ENCODE measurements around the gene FOXD4L1. TPM values are rescaled to one million over a fixed set of nuclear protein-coding genes. Genes with fewer than 3 reads are reported as not detected.
A peak's percentile ranks its signal among the peaks of the same experiment; 100 is the strongest.
"Not testable (repeated sequence)": the region's sequence is repeated elsewhere in the genome, so short reads cannot be mapped to it uniquely, and the experiment has no call there.

The FOXD4L1 gene
- total RNA-seq, 1 donor, result 0.09 TPM

DNA sequence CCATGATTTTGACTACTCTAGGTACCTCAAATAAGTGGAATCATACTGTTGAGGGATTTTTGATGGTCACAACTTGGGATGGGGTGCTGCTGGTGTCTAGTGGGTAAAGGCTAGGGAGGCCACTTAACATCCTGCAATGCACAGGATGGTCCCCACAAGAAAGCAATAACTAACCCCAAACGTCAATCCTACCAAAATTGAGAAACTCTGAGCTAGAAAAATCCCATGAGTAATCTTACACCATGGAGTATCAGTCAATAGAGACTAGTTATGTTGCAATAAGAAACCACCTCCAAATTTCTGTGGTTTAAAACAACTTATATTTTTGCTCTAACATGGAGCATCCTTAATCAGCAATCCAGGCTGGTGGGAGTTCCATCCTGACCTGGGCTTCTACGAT is 18.6 kb downstream of the FOXD4L1 start:
- H3K4me3 ChIP-seq (ENCODE audit: low read depth, low read length); DNase-seq (ENCODE audit: low read depth): not testable (repeated sequence)

DNA sequence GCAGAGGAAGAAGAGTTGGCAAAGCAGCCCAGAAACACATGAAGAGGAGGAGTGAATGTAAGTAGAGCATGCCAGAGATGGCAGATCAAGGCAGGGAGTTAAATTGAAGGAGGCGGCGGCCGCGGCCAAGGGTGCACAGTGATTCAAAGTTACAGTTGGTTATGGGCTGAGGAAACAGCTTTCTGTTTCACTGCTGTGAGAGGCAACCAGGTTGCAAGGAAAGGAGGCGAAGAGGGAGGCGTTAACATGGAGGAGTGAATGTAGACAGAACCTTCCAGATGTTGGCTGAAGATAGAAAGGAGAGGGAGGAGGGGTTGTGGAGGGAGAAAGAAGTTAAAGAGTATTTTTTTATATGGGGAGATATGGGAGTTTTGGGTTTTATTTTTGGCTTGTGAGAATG is 22.4 kb downstream of the FOXD4L1 start:
- not testable (repeated sequence) for H3K4me3 ChIP-seq (ENCODE audit: low read depth, low read length); DNase-seq (ENCODE audit: low read depth)

DNA sequence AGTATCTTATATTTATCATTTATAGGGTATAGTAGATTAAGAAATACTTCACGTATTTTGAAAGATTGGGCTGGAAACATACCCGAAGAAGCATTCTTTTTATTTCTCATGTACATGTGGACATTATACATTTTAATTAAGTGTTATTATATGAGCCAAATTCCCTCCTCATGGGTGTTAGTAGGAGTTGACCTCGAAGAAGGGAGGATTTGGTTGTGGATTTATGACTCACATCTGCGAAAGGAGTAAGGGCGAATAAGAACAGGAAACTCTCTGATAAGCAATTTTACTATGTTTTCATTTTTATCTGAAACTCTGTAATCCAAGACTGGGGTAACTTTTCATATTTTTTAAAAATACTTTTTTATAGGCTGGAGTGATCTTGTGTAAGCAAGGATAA is 23.0 kb downstream of the FOXD4L1 start:
- not testable (repeated sequence) for H3K4me3 ChIP-seq (ENCODE audit: low read depth, low read length)
- DNase-seq (ENCODE audit: low read depth), result peak; percentile 7

DNA sequence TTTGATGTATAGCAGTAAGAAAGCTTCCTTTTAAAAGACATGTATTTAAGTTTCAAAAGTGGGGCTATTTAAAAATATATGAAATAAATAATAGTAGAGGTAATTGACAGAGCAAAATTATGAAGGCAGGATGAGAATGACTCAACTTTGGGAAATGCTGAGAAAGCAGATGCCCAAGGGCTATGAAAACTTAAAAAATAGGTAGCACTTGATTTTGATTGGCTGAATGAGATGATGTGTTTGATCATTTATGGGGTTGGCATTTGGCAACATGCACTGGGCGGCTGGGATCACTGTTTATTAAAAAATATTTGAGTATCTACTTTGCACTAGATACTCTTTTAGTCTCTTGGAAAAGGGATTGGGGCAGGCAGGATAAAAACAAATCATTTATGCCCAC is 26.5 kb downstream of the FOXD4L1 start:
- not testable (repeated sequence) for DNase-seq (ENCODE audit: low read depth); H3K4me3 ChIP-seq (ENCODE audit: low read depth, low read length)

DNA sequence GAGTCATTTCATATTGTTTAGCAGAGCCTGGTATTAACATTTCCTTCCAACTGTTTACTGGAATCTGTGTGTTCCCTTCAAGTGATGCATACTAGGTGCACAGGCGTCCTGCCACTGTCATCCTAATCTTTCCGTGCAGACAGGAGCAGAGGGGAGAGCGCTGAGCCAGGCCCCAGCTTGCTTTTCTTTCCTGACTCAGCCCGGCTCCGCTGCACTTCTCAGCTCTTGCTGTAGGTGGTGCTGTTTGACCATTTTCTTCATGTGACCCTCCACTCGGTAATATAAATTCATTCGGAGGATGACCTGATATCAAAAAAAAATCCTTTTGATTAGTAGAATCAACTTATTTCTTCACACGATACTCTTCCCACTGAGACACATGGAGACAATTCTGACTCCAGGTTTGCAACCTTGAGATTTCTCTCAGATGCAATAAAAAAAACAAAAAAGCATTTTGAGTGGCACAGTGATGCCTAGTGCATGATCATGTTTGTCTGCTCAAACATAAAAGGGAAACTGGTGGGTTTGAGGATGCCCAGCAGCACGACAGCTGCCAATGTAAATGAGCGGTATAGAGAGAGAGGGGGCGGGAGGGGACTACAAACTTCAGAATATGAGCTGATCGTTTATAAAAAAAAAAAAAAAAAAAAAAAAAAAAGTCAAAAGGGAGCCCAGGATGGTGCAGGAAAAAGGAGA is 29.0 kb downstream of the FOXD4L1 start:
- not testable (repeated sequence) for DNase-seq (ENCODE audit: low read depth); H3K4me3 ChIP-seq (ENCODE audit: low read depth, low read length)

DNA sequence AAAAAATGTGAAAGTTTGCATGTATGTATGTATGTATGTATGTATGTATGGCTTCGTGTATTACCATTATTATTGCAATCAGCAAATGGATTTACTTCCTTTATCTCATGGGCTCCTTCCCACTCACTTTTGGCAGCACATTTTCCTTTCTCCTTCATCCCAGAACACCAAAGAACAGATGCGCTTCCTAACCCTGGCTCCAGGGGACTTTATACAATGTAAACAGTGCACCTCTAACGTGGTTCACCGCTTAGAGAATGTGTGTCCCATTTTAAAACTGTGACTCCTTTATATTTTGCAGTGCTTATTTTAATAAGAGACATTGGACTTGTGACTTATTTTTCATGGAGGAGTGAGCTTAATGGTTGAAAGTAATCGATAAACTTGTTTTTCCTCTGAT is 29.7 kb downstream of the FOXD4L1 start:
- H3K4me3 ChIP-seq (ENCODE audit: low read depth, low read length); DNase-seq (ENCODE audit: low read depth): not testable (repeated sequence)

DNA sequence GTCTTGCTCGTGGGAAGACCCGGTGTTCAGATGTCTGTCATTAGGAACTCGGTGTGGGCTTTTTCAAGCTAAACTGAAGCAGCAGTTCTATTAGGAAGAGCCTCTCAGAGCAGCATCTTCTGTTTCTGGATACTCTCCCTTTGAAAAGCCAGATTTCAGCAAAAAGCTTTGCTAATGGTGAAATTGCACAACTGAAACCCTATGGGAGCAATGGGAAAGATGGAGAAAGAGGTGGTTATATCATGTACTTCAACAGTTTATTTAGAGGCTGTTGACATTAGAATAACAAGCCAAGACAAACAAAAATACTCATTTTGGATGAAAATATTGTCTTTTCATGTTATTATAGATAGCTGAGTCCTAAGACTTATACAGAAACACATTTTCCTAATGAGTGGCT is 30.4 kb downstream of the FOXD4L1 start:
- not testable (repeated sequence) for H3K4me3 ChIP-seq (ENCODE audit: low read depth, low read length); DNase-seq (ENCODE audit: low read depth)

DNA sequence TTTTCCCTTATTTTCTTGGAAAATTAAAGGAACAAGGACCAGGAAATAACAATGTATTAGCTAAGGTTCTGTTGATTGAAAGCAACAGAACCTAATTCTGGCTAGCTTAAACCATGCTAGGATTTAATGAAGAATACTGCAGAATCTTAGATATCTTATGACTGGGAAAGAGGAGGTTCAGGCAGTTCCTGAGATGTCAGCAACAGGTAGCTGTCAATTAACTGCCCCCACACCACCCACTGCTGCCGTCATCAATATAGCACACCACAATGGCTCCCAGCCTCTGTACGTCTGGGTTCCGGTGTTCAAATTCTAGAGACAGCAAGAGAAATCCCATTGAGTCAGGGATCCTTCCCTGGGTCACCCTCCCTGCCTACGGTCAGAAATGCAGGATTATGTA is 34.5 kb downstream of the FOXD4L1 start:
- DNase-seq (ENCODE audit: low read depth); H3K4me3 ChIP-seq (ENCODE audit: low read depth, low read length): not testable (repeated sequence)

DNA sequence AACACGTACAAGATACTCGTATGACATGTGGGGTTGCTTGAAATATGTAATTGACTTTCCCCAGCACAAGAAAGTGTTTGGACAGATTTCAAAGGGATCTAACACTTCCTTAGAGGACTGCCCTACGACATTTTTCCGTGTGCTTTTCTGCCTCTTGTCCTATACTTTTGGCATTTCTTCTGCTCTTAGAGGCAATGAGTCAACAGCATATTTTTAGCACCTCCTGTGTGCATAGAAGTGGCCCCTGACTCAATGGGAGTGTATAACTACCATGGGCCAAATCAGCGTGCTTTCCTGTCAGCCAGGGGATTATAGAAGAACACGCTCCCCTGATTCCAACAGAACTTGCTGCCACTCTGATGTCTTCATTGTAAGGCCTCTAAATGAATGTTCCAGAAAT is 38.1 kb downstream of the FOXD4L1 start:
- DNase-seq (ENCODE audit: low read depth); H3K4me3 ChIP-seq (ENCODE audit: low read depth, low read length): not testable (repeated sequence)

DNA sequence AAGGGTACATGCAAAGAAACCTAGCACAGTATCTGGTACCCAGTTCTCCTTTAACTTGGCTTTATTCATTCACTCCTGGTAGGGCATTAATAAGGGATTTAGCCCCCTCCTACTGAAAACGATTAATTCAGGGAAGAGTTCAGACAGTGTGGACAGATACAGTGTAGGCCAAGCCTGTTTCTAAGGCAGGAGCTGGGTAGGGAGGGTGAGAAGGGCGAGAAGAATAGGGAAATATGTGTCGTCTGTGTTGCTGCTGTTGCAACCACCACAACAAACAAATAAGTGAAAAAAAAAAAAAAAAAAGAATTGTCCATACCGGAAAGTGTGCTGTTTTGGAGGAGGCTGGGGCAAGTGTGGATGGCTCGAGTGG is 42.4 kb downstream of the FOXD4L1 start:
- not testable (repeated sequence) for DNase-seq (ENCODE audit: low read depth); H3K4me3 ChIP-seq (ENCODE audit: low read depth, low read length)

DNA sequence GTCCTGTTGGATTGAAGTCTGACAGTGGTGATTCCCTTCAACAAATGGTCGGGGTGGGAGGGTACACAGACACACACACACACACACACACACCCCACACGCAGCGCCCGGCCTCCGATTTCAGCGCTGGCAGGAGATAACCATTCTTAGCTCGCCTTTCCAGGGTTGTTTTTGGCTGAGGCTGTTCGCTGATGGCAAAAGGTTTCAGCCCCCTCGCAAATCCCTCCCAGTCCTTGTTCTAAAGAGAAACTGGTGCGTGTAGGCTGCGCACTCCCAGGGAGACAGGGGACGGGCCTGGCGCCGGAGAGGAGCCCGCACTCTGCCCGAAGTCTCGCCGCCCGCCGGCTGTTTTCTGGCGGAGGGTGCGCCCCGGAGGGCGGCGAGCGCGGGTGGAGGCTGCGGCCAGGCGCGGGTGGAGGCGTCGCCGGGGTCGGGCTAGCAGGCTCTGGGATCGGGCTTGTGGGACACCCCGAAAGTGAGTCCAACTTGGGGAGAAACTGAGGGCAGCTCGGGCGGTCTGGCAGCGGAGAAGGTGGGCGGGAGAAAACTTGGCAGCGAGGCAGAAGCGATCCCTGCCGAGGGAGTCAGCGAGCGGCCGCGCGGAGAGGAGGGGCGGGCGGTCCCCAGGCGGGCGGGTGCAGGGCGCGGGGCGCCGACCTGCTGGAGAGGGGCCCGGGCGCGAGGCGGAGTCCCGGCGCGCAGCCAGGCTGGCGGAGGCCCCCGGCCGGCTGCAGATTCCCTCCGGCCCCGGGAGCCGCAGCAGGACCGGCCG is 42.9 kb downstream of the FOXD4L1 start:
- H3K4me3 ChIP-seq (ENCODE audit: low read depth, low read length), result peak overlapping the region; percentile 62
- peak; percentile 47 for DNase-seq (ENCODE audit: low read depth)

DNA sequence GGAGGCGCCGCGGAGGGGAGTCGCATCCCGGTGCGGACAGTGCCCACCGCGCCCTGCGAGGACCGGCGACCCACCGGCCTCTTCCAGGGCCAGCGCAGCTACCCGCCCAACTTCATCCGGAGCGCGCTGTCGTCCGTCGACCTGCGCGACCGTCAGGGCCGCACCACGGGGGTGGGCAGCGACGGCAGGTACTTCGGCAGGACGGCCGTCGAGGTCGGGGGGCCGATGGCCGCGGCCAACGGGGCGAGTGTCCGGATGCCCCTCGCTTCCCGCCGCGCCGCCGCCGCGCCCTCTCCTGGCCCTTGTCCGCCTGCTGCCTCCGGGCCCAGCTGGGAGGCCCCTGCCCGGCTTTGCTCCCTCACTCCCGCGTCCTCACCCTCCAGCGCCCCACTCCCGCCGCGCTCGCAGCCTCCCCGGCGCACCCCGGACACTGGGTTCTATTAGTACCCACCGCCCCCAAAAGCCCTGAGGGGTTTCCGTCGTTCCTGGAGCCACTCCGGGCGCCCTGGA is 43.6 kb downstream of the FOXD4L1 start:
- H3K4me3 ChIP-seq (ENCODE audit: low read depth, low read length), result peak overlapping the region; percentile 62
- not testable (repeated sequence) for DNase-seq (ENCODE audit: low read depth)

DNA sequence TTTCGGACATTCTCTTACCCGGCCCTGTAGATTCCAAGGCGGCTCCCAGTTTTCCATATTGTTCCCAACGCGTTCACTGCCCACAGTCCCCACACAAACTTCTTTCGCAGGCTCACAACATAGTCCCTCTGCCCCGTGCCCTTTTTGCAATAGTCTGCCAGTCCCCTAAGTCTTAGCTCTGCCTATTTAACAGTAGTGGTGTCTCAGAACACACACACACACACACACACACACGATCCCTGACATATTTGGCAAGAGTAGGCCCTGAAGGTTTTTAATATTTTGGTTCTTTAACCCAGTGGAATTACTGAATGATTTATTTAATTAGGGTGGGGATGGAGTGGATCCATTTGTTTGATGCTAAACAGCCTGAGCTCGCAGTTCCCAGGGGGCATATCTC is 44.1 kb downstream of the FOXD4L1 start:
- not testable (repeated sequence) for H3K4me3 ChIP-seq (ENCODE audit: low read depth, low read length); DNase-seq (ENCODE audit: low read depth)

Other genes with a start within 250 kb of the FOXD4L1 start
- gene PAX8, start 219.7 kb upstream of the FOXD4L1 start, total RNA-seq (ENCODE audit: low replicate concordance), result 0.09 and 1.5 TPM in 2 replicates
- gene ZNG1B, start 61.0 kb upstream of the FOXD4L1 start, total RNA-seq (ENCODE audit: low replicate concordance), result 32.5 and 41.0 TPM in 2 replicates
- 7.6 and 12.0 TPM in 2 replicates for gene RABL2A, start 128.6 kb downstream of the FOXD4L1 start, total RNA-seq (ENCODE audit: low replicate concordance)